ENCODE results near the gene TMEM163.
"Not testable (repeated sequence)": the region's sequence is repeated elsewhere in the genome, so short reads cannot be mapped to it uniquely, and the experiment has no call there.

TMEM163 gene

DNA sequence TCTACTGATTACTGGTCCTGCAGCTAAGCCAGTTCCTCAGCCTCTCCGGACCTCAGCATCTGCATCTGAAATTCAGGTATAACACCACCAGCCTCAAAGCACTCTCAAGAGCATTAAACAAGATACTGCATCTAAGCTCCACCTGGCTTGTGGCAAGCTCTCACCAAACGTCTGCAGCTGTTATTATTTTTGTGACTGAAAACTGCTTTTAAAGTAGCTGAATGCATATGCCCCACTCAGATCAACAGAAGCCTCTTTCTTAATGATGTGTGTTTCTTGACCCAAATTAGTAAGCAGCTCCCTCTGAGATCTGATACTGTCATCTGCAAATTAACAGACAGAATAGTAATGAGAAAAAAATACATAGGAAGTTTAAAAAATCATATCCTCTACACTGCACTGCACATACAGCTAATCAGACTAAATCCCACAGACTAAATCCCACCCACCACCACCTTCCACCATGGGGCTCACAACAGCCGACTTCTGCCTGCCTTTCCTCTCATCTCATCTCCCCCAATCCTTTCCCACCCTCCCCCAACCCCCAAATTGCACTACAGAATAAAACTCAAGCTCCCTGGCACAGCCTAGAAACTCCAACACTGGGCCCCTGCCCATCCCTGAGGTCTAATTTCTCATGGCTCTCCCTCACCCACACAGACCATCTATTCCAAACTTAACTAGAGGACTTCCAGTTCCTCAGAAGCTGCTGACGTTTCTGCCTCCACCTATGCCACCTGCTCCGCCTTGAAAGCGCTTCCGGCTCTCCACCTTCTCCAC lies 52.9 kb downstream of the TMEM163 start:
- DNase-seq (ENCODE audit: low read depth in 3 of 3, low spot score in 1 of 3) = no peak

DNA sequence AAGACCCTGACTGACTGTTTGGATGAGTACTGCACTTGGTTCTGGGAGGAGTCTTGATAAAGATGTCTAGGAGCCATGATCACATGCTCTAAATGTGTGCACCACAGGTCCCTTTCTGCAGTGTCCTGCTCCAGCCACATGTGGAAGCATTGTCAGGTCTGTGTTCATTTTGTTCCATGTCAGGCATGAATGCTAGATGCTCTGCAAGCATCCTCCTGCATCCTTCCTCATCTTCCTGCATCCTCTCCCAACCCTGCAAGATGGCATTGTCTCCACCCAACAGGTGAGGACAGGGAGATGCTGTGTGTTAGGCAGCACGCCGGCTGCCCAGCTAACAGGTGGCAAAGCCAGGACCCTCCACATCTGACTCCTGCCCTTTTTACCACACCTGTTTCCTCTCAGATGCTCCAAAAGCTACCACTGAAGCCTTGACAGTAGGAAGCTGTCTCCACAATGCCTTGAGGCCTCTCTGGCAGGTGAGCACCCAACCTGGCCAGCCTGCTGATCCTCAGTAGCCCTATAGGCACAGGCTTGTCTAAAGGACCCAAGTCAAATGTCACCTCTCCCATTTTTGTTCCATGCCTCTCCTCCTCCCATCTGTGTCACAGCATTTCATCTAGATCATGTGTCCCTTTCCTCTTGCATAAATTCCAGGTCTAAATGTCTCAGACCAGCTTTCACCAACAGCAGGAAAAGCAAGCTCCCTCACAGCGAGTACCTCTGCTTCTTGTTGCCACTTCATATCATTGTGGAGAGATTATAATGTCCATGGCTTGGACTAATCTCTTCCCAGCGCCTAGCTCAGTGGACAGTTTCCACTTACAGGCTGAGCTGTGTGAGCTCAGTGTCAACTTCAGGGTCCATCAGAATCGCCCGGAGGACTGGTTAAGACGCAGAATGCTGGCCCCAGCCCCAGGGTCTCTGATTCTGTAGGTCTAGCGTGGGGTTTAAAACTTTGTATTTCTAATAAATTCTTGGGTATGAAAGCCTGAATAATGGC lies 55.0 kb downstream of the TMEM163 start:
- DNase-seq (ENCODE audit: low read depth in 3 of 3, low spot score in 1 of 3) = no peak

DNA sequence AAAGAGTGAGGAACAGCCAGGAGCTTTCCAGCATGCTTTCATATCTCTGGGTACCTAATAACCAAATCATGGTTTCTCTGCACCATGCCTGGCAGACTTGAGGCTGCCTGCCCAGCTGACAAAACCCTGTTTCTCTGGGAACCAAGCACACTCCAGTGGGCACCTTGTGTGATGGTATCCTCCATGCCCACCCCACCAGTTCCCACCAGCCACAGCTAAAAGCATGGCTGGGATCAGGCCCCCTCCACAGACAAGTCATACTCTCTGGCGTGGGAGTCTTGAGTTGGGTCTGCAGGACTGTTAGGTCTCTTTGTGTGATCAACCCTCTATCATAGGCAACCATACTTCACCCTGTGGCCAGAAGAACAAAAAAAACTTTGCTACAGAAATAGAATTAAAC lies 56.0 kb downstream of the TMEM163 start:
- DNase-seq (ENCODE audit: low read depth in 3 of 3, low spot score in 1 of 3) = no peak

DNA sequence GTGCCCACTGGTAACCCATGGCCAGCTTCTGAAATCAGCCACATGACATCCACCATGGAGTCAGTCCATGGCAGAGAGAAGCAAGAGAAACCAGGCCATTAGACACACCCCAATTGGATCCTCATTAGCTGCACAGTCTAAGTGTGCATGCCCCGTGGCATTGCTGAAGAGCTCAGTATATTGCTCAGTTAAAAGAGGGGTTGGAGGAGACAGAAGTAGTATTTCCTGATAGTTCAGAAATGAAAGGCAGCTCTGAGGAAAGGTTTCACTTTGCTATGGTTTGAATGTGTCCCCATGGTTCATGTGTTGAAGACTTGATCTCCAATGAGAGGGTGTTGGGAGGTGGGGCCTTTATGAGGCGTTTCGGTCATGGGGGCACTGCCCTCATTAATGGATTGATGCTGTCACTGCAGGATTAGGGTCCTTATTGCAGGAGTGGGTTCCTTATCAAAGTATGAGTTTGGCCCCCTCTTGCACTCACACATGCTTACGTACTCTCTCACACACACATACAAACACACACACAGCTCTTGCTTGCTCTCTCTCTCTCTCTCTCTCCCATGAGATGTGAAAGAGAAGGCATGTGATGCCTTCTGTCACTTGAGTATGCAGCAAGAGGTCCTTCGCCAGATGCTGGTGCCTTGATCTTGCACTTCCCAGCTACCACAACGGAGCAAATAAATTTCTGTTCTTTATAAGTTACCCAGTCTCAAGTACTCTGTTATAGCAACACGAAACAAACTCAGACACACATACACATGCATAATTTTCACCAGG lies 58.0 kb downstream of the TMEM163 start:
- no peak for DNase-seq (ENCODE audit: low read depth in 3 of 3, low spot score in 1 of 3)

DNA sequence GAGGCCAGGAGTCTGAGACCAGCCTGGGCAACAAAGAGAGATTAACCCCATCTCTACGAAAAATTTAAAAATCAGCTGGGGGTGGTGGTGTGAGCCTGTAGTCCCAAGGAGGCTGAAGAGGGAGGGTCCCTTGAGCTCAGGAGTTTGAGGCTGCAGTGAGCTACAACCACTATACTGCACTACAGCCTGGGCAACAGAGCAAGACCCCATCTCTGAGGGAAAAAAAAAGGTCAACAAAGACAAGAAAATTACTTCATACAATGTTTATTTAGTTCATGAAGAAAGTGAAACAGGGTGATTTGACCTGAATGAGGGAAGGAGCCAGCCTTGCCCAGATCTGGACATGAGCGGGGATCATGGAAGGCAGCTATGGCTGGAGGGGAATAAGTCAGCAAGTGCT lies 59.1 kb downstream of the TMEM163 start:
- no peak for DNase-seq (ENCODE audit: low read depth in 3 of 3, low spot score in 1 of 3)

DNA sequence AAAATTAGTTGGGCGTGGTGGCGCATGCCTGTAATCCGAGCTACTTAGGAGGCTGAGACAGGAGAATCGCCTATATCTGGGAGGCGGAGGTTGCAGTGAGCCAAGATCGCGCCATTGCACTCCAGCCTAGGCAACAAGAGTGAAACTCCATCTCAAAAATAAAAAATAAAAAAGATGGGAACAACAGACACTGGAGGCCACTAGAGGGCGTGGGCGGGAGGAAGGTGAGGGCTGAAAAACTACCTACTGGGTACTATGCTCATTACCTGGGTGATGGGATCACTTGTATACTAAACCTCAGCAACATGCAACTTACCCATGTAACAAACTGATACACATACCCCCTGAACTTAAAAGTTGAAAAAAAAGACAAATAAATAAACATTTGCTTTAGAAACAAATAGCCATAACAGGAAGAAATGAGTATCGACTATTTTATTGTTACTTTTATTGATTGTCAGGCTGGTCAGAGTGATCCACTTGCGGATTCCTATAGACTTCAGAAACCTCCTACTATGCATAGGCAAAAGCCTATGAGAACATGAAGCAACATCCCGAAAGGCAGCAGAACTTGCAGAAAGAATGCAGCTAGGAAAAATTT lies 61.0 kb downstream of the TMEM163 start:
- no peak for DNase-seq (ENCODE audit: low read depth in 3 of 3, low spot score in 1 of 3)

DNA sequence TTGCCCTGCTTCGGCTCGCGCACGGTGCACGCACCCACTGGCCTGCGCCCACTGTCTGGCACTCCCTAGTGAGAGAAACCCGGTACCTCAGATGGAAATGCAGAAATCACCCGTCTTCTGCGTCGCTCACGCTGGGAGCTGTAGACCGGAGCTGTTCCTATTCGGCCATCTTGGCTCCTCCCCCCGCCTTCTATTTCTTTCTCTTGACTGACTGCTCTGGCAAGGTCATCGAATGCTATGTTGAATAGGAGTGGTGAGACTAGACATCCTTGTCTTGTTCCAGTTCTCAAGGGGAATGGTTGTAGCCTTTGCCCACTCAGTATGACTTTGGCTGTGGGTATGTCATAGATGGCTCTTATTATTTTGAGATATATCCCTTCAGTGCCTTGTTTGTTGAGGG lies 62.4 kb downstream of the TMEM163 start:
- not testable (repeated sequence) for DNase-seq (ENCODE audit: low read depth in 3 of 3, low spot score in 1 of 3)

DNA sequence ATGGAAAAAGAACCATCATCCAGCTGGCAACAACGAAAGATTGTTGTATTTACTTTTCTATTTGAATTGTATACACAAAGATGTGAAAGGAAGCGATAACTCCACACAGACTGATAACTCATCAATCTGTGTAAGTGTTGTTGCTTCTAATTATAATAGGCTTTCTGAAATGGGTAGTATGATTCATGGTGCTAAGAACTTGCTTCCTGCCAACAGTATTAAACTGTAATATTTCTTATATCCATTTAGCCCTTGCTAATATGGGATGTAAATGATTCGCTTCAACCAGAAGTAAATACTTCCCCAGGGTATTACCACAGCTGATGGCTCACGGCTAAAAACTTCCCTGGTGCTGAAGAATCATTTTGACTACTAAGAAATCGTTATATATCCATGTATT lies 70.2 kb downstream of the TMEM163 start:
- DNase-seq (ENCODE audit: low read depth in 3 of 3, low spot score in 1 of 3) = no peak

DNA sequence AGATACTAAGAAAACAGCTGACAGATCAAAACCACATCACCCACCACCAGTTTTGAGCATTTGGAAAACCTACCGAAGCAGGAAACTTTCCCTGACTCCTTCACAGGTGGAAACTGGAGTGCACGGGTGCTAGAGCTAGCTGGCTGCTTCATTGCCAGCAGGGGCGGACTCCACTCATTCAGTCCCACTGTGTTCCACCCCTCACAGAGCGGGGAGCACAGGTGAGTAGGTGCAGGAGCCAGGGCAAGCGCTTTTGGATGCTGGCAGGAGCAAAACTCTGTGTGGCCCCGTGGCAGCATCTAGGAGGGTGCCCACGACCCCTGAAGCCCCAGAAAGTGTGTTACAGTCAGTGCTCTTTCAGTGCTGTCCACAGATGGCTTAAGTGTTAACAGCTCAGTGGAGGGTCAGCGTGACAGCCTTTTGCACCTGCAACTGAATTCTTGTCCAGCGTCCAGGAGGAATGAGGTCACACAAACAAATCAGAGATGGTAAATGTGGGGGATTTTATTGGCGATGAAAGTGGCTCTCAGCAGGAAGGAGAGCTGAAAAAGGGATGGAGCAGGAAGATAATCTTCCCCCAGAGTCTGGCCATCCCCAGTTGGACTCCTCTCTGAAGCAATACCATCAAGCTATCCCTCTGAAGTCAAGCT lies 71.1 kb downstream of the TMEM163 start:
- no peak for DNase-seq (ENCODE audit: low read depth in 3 of 3, low spot score in 1 of 3)

DNA sequence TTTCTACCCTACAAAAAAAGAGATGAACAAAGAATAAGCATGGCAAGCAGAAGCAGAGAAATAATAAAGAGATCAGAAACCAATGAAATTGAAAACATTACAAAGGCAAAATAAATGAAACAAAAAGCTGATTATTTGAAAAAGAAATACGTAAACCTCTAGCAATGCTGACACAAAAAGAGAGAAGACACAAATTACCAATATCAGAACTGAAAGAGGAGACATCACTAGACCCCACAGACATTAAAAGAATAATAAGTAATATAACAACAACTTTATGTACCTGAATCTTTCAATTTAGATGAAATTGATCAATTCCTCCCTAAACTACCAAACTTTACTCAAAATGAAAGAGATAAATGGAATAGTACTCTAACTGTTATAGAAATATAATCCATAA lies 75.9 kb downstream of the TMEM163 start:
- DNase-seq (ENCODE audit: low read depth in 3 of 3, low spot score in 1 of 3) = no peak

DNA sequence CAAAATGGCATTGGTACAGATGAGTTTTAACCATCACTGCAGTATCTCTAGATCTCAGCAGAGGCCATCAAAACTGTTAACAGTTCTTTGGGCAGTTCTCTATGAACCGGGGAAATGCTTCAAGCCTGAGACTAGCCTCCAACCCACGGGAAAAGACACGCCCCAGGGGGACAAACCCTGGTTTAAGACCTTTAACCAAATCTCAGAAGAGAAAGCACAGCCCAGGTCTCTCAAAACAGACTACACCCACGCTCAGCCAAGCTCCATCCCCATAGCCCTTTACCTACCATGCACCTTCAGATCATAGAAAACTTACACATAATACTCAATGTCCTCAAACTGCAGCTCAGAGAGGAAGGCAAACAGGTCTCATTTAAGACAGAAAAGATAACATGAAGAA lies 78.3 kb downstream of the TMEM163 start:
- DNase-seq (ENCODE audit: low read depth in 3 of 3, low spot score in 1 of 3) = no peak

DNA sequence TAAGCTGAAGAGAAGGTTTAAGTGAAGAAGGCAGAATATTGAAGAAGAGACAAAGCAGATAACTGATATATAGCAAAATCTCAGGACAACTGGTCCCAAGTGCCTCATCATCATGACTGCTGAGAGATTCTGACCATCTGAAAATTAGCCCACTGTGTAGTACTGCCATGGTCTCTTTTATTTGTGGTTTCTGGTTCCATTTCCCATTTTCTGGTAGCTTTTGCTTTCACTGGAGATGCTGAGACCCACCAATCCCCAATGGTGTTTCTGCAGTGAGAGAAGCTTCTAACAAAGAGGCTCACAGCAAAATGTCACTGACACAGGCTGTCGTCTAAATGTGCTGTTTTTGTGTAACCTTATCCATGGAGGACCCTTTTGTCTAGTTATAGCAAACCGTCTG lies 79.5 kb downstream of the TMEM163 start:
- no peak for DNase-seq (ENCODE audit: low read depth in 3 of 3, low spot score in 1 of 3)

DNA sequence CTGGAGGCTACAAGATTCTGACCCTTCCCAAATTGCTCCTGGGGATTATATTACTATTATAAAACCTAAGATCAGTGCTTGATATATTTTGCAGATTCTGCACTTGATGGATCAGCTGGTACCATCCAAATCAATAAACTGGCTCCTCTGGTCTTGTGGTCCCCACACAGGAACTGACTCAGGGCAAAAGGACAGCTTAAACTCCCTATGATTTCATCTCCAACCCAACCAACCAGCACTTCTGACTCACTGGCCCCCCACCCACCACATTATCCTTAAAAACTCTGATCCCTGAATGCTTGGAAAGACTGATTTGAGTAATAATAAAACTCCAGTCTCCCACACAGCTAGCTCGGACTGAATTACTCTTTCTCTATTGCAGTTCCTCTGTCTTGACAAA lies 82.1 kb downstream of the TMEM163 start:
- DNase-seq (ENCODE audit: low read depth in 3 of 3, low spot score in 1 of 3) = no peak

DNA sequence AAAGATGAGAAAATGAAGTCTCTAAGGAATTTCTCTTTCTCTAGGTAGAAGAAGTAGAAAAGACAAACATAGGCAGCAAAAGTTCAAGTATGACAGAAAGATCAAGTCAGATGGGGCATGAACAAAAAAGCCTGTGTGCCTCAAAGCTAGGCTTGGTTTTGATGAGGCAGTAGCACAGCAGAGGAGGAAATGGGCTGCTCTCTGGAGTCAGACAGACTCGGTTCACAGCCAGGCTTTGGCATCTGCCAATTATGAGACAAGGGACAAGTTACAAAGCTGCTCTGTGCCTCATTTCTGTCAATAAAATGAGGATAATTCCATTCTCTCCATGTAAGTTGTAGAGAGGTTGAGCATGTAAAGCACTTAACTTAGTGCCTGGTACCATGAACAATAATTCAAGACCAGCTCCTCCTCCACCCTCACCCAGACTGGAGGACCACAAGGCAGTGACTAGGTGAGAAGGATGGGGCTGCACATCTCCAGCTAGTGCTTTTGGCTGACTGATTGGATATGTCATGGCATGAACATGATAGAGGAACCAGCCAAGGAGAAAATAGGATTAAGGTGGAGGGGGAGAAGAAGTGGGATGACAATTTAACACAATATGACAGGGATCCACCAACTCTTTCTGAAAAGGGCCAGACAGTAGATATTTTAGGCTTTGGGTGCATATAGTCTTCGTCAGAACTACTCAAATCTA lies 84.6 kb downstream of the TMEM163 start:
- no peak for DNase-seq (ENCODE audit: low read depth in 3 of 3, low spot score in 1 of 3)

DNA sequence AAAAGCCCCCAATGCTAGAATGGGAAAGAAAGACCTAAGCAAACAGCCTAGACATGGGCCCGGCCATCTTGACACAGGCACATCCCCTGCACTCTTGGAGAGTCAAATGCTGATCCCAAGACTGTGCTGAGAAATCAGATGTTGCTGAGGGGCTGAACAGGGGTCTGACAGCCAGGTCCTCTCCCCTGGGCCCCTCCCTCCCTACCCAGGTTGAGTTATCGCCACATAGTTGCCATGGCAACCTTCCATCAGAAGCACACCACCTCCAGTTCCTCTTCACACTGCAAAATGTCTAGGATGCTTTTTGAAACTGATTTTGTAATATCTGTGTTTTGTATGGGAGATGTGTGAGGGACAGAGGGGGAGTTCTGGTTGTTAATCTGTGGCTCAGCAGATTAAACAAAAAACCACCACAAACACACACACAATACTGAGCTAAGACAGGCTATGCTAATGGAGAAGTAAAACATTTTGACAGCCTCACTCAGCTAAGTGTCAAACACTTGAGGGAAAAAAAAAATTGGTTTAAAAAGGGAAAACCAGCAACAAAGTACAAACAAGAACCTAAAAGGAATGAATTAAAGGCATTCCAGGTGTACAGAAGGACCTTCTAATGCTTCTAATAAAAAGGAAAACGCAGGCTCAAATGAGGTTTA lies 88.2 kb downstream of the TMEM163 start:
- DNase-seq (ENCODE audit: low read depth in 3 of 3, low spot score in 1 of 3) = no peak

DNA sequence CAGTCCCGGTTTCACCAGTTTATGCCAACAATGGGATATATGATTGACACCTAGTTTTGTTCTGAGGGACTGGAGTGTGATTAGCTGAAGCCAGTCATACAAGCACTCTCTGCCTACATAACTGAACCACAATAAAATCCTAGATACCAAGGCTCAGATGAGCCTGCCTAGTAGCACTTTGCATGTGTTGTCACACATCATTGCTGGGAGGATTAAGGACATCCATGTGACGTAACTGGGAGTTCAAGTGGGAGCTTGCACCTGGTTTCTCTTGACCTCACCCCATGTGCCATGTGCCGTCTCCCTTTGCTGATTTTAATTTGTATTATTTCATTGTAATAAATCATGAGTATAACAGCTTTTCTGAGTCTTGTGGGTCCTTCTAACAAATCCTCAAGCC lies 90.3 kb downstream of the TMEM163 start:
- no peak for DNase-seq (ENCODE audit: low read depth in 3 of 3, low spot score in 1 of 3)

DNA sequence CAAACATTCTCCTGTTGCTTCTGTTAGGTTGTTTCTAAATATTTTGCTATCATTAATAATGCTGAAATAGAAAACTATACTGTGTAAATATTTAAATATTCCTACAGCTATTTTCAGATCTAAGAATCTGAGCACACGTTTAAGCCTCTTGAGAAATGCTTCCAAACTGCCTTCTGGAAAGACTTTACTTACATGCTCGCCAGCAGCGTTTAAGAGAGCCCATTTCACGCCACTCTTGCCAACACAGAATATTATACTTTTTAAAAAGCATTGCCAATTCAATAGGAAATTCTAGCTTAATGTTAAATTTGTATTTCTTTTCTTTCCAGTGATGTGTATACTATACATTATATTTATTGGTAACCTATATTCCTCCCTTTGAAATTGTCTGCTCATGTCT lies 92.0 kb downstream of the TMEM163 start:
- no peak for DNase-seq (ENCODE audit: low read depth in 3 of 3, low spot score in 1 of 3)

DNA sequence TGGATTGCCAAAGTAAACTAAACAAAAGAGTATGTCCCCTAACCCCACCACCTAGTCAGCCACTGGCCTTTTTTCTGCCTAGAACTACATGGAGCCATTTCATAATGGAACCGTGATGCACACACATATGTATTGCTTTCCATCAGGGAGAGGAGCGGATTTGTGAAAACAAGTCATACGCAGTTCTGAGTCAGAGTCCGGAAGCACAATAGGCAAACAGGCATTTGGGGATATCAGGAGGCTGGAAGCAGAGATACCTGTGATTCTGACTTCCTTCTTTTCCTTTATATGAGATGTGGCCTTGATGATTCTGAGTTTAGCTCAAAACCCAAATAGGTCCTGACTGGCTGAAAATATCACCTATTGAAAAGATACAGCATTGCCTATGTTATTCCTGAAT lies 93.5 kb downstream of the TMEM163 start:
- DNase-seq (ENCODE audit: low read depth in 3 of 3, low spot score in 1 of 3) = no peak

DNA sequence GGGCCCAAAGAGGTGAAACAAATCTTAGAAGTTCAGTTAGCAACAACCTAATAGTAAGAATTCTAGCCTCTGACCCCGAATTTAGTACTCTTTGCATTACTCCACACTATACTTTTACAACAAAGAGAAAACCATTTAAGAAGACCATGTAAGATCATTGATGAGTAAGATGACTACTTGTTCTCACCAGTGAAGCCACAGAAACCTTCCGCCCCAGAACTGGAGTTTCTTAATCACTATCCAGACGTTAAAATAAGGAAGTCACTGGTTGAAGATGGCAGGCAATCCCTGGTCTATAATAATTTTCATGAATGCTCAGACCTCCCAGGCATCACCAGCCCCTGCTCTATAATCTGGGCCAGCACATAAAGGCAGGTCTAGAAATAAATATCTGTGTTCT lies 95.0 kb downstream of the TMEM163 start:
- DNase-seq (ENCODE audit: low read depth in 3 of 3, low spot score in 1 of 3) = no peak

Data from stimulated activated CD4-positive, alpha-beta T cell treated with anti-CD3 and anti-CD28 coated beads, TNF-alpha, amount 100 ng/mL, for 1 hour (primary cell).